CD14-positive monocyte (primary cell): Measurements from ENCODE around the gene SSR2. TPM values are rescaled to one million over a fixed set of nuclear protein-coding genes. Genes with fewer than 3 reads are reported as not detected.

Experiments
- DNase-seq, 3 donors: peaks; one replicate each; pipeline ENCODE4 v3.0.0-alpha.2; 2011 to 2022
- H2AFZ ChIP-seq: 2 replicates; pipeline ENCODE4 v1.6.0; 2012; ENCODE audit warnings: mild to moderate bottlenecking, low read depth, low read length, inconsistent platforms; ENCODE audit not compliant: insufficient read depth, poor library complexity, severe bottlenecking
- H3K27ac ChIP-seq, 2 donors: 1 replicate in 1 of 2; 2 replicates in 1 of 2; pipeline ENCODE4 v1.5.1; 2012 to 2013; ENCODE audit warnings: low read length in 2 of 2, control low read depth in 1 of 2, inconsistent platforms in 1 of 2, low read depth in 1 of 2, mild to moderate bottlenecking in 1 of 2
- H3K27me3 ChIP-seq, 2 donors: one replicate each; pipeline versions ENCODE4 v1.6.0 to v1.6.1; 2011 to 2013; ENCODE audit warnings: low read length in 2 of 2; ENCODE audit not compliant: control insufficient read depth in 2 of 2, insufficient read depth in 2 of 2
- H3K36me3 ChIP-seq, 2 donors: replicated peaks in 1 of 2; 1 replicate in 1 of 2; 2 replicates in 1 of 2; pipeline versions ENCODE4 v1.5.1 to v1.6.1; 2012 to 2013; ENCODE audit warnings: low read length in 2 of 2, control low read depth in 1 of 2, inconsistent platforms in 1 of 2, mild to moderate bottlenecking in 1 of 2; ENCODE audit not compliant: insufficient read depth in 2 of 2, control insufficient read depth in 1 of 2
- H3K4me1 ChIP-seq, 2 donors: 1 replicate in 1 of 2; 2 replicates in 1 of 2; pipeline versions ENCODE4 v1.5.1 to v1.6.1; 2012 to 2013; ENCODE audit warnings: low read length in 2 of 2, control low read depth in 1 of 2, inconsistent platforms in 1 of 2, mild to moderate bottlenecking in 1 of 2, moderate library complexity in 1 of 2; ENCODE audit not compliant: insufficient read depth in 2 of 2, control insufficient read depth in 1 of 2
- H3K4me2 ChIP-seq: replicated peaks from 2 replicates; pipeline ENCODE3; 2012; ENCODE audit warnings: low read length, moderate library complexity, mild to moderate bottlenecking; ENCODE audit not compliant: poor library complexity, severe bottlenecking; ENCODE audit errors: extremely low read depth
- H3K4me3 ChIP-seq, 3 experiments: fragments of 200-600 bp in 1 of 3; sonication (generic) in 1 of 3; replicated peaks in 1 of 3; 1 replicate in 2 of 3; 2 replicates in 1 of 3; pipeline ENCODE4 v1.5.1; 2011 to 2013; ENCODE audit warnings: low read length in 3 of 3, mild to moderate bottlenecking in 3 of 3, control low read depth in 2 of 3, low read depth in 2 of 3, inconsistent platforms in 1 of 3, moderate library complexity in 1 of 3
- H3K79me2 ChIP-seq: 2 replicates; pipeline ENCODE4 v1.6.0; 2012; ENCODE audit warnings: mild to moderate bottlenecking, control low read depth, inconsistent platforms, low read length, moderate library complexity; ENCODE audit not compliant: insufficient read depth
- H3K9ac ChIP-seq: 2 replicates; pipeline ENCODE4 v1.6.0; 2017; ENCODE audit warnings: low read length, mild to moderate bottlenecking; ENCODE audit not compliant: insufficient read depth, poor library complexity, severe bottlenecking
- H3K9me3 ChIP-seq, 2 donors: replicated peaks in 1 of 2; 1 replicate in 1 of 2; 2 replicates in 1 of 2; pipeline versions ENCODE4 v1.5.1 to v1.6.1; 2012 to 2013; ENCODE audit warnings: low read length in 2 of 2, control low read depth in 1 of 2; ENCODE audit not compliant: control insufficient read depth in 1 of 2, insufficient read depth in 1 of 2
- H4K20me1 ChIP-seq: 2 replicates; pipeline ENCODE4 v1.6.0; 2012; ENCODE audit warnings: mild to moderate bottlenecking, low read length, control low read depth, moderate library complexity; ENCODE audit not compliant: insufficient read depth
- H3K27ac Mint-ChIP-seq, 7 donors: one replicate each; pipeline ENCODE4 v1.8.0; 2020; ENCODE audit warnings: mild to moderate bottlenecking in 7 of 7, mixed read lengths in 7 of 7, moderate library complexity in 6 of 7, inconsistent platforms in 2 of 7
- H3K27me3 Mint-ChIP-seq, 3 donors: one replicate each; pipeline ENCODE4 v1.8.0; 2021 to 2022; ENCODE audit warnings: low read depth in 3 of 3, mild to moderate bottlenecking in 3 of 3, mixed read lengths in 3 of 3, moderate library complexity in 3 of 3, inconsistent platforms in 1 of 3
- H3K36me3 Mint-ChIP-seq, 2 donors: one replicate each; pipeline ENCODE4 v1.8.0; 2020; ENCODE audit warnings: mixed read lengths in 2 of 2, inconsistent platforms in 1 of 2, mild to moderate bottlenecking in 1 of 2
- H3K4me1 Mint-ChIP-seq: one replicate; pipeline ENCODE4 v1.8.0; 2020; ENCODE audit warnings: mild to moderate bottlenecking, mixed read lengths
- H3K4me3 Mint-ChIP-seq, 2 donors: one replicate each; pipeline ENCODE4 v1.8.0; 2020; ENCODE audit warnings: mild to moderate bottlenecking in 2 of 2, mixed read lengths in 2 of 2, moderate library complexity in 1 of 2
- H3K9me3 Mint-ChIP-seq, 7 donors: one replicate each; pipeline ENCODE4 v1.8.0; 2020 to 2022; ENCODE audit warnings: mixed read lengths in 7 of 7, mild to moderate bottlenecking in 6 of 7, moderate library complexity in 6 of 7, inconsistent platforms in 2 of 7
- WGBS: methylation state at CpG from one replicate; pipeline ENCODE4 v1.1.5; 2013; ENCODE audit warnings: missing lambda C conversion rate; ENCODE audit not compliant: insufficient coverage; 5-methylcytosine and 5-hydroxymethylcytosine counted together
- intact Hi-C, 2 donors: fragments of 100-400 bp; cut with micrococcal nuclease; formaldehyde crosslinking; loops; one replicate each; pipeline versions ENCODE4 v1.15.0 to v1.15.1; 2023
- polyA plus RNA-seq, 3 donors: library from polyadenylated mRNA; depleted of rRNA in 1 of 3; unstranded in 2 of 3; stranded (reverse) in 1 of 3; fragments of 300-500 nt in 2 of 3; fragments of >200 nt in 1 of 3; fragmentation: Illumina TruSeq in 2 of 3; gene quantifications; 1 replicate in 2 of 3; 2 replicates in 1 of 3; pipeline ENCODE4 v1.2.3, GENCODE V29; 2012 to 2021
- TF ChIP-seq, protein P1 (sequence below): fragments of 200-600 bp; IDR thresholded peaks from one replicate; pipeline ENCODE4 v1.8.0; 2022; ENCODE audit warnings: antibody characterized with exemption, mild to moderate bottlenecking

Gene SSR2
- polyA plus RNA-seq, 3 donors = 374 to 614 (median 414) TPM

DNA sequence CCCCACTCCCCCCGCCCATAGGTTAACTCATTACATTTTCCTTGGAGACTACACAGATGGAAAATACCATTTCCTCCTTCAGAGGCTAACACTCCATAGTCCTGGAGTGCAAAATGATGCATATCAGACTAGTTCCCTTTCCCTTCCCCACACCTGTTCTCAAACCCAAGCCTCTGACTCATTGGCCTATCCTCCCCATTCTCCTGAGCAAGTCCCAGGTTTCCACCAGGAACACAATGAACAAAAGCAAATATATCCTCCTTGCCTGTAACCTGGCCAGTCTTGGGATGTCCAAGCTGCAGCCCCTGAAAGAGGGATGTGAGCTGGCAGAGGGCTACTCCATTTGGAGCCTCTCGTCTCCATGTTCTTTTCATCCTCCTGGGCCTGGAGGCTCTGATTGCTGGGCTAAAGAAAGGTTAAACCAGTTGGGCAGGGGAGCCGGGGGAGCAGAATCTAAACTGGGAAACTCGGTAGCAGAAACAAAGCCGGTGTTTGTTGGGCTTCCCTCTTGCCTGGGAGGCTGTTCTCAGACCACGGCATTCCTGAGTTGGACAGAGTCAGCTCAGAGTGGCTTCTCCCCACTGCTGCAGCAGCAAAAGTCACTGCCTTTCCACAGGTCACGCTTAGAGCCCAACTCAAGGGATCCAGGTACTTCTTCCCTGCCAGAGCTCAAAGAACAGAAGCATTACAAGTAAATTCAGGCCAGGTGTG lies 13.9 kb downstream of the SSR2 start:
- H3K9me3 ChIP-seq = no peaks in the 10 kb centered on the region
- no peak overlapping the region for H3K4me3 ChIP-seq
- H3K4me2 ChIP-seq = no peak overlapping the region
- Mint-ChIP-seq H3K4me1 (peaks cover 5% of the 10 kb centered on the region), H3K27ac (peak overlapping the region in 4 of 7 donors; percentile 42 to 73 (median 65)), H3K27me3 (peaks cover 0 to 1% (median 0%) of the 10 kb centered on the region in 3 donors), H3K4me3 (no peak overlapping the region), H3K36me3 (peaks cover 41 to 55% of the 10 kb centered on the region in 2 donors), H3K9me3 (no peaks in the 10 kb centered on the region)
- no peak overlapping the region for H3K9ac ChIP-seq
- H2AFZ ChIP-seq = no peak overlapping the region
- H3K27me3 ChIP-seq = no peaks in the 10 kb centered on the region
- H3K79me2 ChIP-seq = no peaks in the 10 kb centered on the region
- H3K36me3 ChIP-seq = peaks cover 41 to 44% of the 10 kb centered on the region in 2 donors
- TF ChIP-seq, protein P1, sequence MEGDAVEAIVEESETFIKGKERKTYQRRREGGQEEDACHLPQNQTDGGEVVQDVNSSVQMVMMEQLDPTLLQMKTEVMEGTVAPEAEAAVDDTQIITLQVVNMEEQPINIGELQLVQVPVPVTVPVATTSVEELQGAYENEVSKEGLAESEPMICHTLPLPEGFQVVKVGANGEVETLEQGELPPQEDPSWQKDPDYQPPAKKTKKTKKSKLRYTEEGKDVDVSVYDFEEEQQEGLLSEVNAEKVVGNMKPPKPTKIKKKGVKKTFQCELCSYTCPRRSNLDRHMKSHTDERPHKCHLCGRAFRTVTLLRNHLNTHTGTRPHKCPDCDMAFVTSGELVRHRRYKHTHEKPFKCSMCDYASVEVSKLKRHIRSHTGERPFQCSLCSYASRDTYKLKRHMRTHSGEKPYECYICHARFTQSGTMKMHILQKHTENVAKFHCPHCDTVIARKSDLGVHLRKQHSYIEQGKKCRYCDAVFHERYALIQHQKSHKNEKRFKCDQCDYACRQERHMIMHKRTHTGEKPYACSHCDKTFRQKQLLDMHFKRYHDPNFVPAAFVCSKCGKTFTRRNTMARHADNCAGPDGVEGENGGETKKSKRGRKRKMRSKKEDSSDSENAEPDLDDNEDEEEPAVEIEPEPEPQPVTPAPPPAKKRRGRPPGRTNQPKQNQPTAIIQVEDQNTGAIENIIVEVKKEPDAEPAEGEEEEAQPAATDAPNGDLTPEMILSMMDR = no peak
- no peak overlapping the region for H3K27ac ChIP-seq
- H4K20me1 ChIP-seq = peaks cover 28% of the 10 kb centered on the region
- peaks cover 2 to 6% of the 10 kb centered on the region in 2 donors for H3K4me1 ChIP-seq
- WGBS = 95% methylated on average over 6 of the region's 7 CpGs
- DNase-seq = no peak
- intact Hi-C loops = loop anchor here in 1 of 2 donors (10.0 kb wide), 1 partner anchor 58 kb away; the partner anchor contains the start of gene RAB25

DNA sequence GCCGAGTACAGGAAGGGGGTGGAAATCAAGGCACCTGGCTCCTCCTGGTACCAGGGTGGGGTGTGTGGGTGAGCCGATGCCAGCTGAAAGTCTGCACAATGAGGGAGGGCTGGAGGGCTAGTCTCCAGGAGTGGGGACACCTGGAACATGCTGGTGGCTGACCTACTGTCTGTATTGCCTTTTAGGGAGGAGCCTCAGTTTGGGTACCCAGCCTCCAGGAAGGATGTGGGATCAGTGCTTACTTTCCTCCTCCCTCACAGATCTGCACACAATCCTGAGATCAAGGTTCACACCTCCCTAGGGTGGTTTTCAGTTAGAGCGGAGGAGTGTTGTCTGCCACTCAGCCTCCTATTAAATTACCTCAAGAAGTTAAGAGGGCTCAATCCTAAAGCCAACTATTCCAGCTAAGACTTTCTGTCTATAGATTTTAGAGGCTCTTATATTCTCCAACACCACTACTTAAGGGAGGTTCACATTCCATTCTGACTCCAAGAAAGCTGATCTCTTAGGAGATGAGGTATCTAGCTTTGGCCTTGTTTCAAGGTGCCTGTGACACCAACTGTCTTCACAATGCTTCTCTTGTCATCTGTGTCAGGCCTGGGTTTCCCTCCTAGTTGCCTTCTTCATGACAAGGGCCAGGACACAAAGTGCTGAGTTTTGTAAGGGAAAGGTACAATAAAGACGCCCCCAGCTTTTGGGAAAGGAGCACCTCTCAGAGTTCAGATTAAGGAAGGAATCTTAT lies 15.7 kb downstream of the SSR2 start:
- Histone ChIP-seq H3K4me1 (peaks cover 5 to 8% of the 10 kb centered on the region in 2 donors), H2AFZ (no peak overlapping the region), H3K9ac (no peak overlapping the region), H3K27me3 (no peaks in the 10 kb centered on the region), H3K79me2 (no peaks in the 10 kb centered on the region), H4K20me1 (peaks cover 10% of the 10 kb centered on the region), H3K4me2 (no peak overlapping the region), H3K9me3 (no peaks in the 10 kb centered on the region), H3K36me3 (peaks cover 23 to 26% of the 10 kb centered on the region in 2 donors), H3K27ac (no peak overlapping the region), H3K4me3 (no peak overlapping the region)
- H3K27me3 Mint-ChIP-seq = peaks cover 0 to 1% (median 0%) of the 10 kb centered on the region in 3 donors
- intact Hi-C loops = loop anchor here in 1 of 2 donors (10.0 kb wide), 1 partner anchor 60 kb away; the partner anchor contains the start of gene RAB25
- WGBS = 89% methylated on average over 3 of the region's 4 CpGs
- DNase-seq = no peak
- peaks cover 24 to 36% of the 10 kb centered on the region in 2 donors for H3K36me3 Mint-ChIP-seq
- peaks cover 6% of the 10 kb centered on the region for H3K4me1 Mint-ChIP-seq
- peak overlapping the region in 2 of 7 donors; percentile 43 to 57 for H3K27ac Mint-ChIP-seq
- H3K9me3 Mint-ChIP-seq = no peaks in the 10 kb centered on the region
- no peak overlapping the region for H3K4me3 Mint-ChIP-seq
- TF ChIP-seq, protein P1 = no peak
